ENCODE measurements around the gene GALNT15.

The GALNT15 gene

GRCh38 chr3:16233806-16234205, 59.3 kb downstream of the GALNT15 start:
- no peak for TF ChIP-seq TAF1 (IDR thresholded peaks at IDR 0.05; ENCODE audit: low read depth)
- TF ChIP-seq CREB1 (IDR thresholded peaks at IDR 0.05; ENCODE audit: low read depth): no peak
- no peak for TF ChIP-seq YY1 (IDR thresholded peaks at IDR 0.05; ENCODE audit: low read depth)
- TF ChIP-seq EP300 (IDR thresholded peaks at IDR 0.05; ENCODE audit: borderline replicate concordance): no peak
- no peak for TF ChIP-seq ZBTB7A (IDR thresholded peaks at IDR 0.05; ENCODE audit: low read depth)

- TF ChIP-seq MAX (IDR thresholded peaks at IDR 0.05) (no peak), FOXM1 (IDR thresholded peaks at IDR 0.05; ENCODE audit: borderline replicate concordance, low read depth) (no peak)
These were observed 59.8 kb downstream of the GALNT15 start for GRCh38 chr3:16234281-16234680.

GRCh38 chr3:16236030-16236639, 61.7 kb downstream of the GALNT15 start:
- TF ChIP-seq EP300 (IDR thresholded peaks at IDR 0.05; ENCODE audit: borderline replicate concordance): no peak
- TF ChIP-seq CEBPB (IDR thresholded peaks at IDR 0.05): no peak
- TF ChIP-seq YY1 (IDR thresholded peaks at IDR 0.05; ENCODE audit: low read depth): no peak
- no peak for TF ChIP-seq TCF12 (IDR thresholded peaks at IDR 0.05; ENCODE audit: low read depth)
- no peak for TF ChIP-seq TEAD4 (IDR thresholded peaks at IDR 0.05)
- TF ChIP-seq FOXM1 (IDR thresholded peaks at IDR 0.05; ENCODE audit: borderline replicate concordance, low read depth): no peak
- no peak for TF ChIP-seq MAX (IDR thresholded peaks at IDR 0.05)
- TF ChIP-seq TAF1 (IDR thresholded peaks at IDR 0.05; ENCODE audit: low read depth): no peak
- TF ChIP-seq NFIC (IDR thresholded peaks at IDR 0.05): no peak
- no peak for TF ChIP-seq CREB1 (IDR thresholded peaks at IDR 0.05; ENCODE audit: low read depth)
- no peak for TF ChIP-seq USF1 (IDR thresholded peaks at IDR 0.05)
- TF ChIP-seq RAD21 (IDR thresholded peaks at IDR 0.05; ENCODE audit: low read depth): no peak
- TF ChIP-seq ZBTB7A (IDR thresholded peaks at IDR 0.05; ENCODE audit: low read depth): no peak
- no peak for TF ChIP-seq EGR1 (IDR thresholded peaks at IDR 0.05)
- no peak for TF ChIP-seq REST (IDR thresholded peaks at IDR 0.05; ENCODE audit: low read depth)

- TF ChIP-seq TCF12 (IDR thresholded peaks at IDR 0.05; ENCODE audit: low read depth): no peak
- TF ChIP-seq CREB1 (IDR thresholded peaks at IDR 0.05; ENCODE audit: low read depth): no peak
- no peak for TF ChIP-seq FOXM1 (IDR thresholded peaks at IDR 0.05; ENCODE audit: borderline replicate concordance, low read depth)
- TF ChIP-seq TAF1 (IDR thresholded peaks at IDR 0.05; ENCODE audit: low read depth): no peak
- no peak for TF ChIP-seq TEAD4 (IDR thresholded peaks at IDR 0.05)
- TF ChIP-seq EP300 (IDR thresholded peaks at IDR 0.05; ENCODE audit: borderline replicate concordance): no peak
- TF ChIP-seq REST (IDR thresholded peaks at IDR 0.05; ENCODE audit: low read depth): no peak
- no peak for TF ChIP-seq USF1 (IDR thresholded peaks at IDR 0.05)
- no peak for TF ChIP-seq MAX (IDR thresholded peaks at IDR 0.05)
- no peak for TF ChIP-seq NFIC (IDR thresholded peaks at IDR 0.05)
- TF ChIP-seq YY1 (IDR thresholded peaks at IDR 0.05; ENCODE audit: low read depth): no peak
- TF ChIP-seq ZBTB7A (IDR thresholded peaks at IDR 0.05; ENCODE audit: low read depth): no peak
- TF ChIP-seq RAD21 (IDR thresholded peaks at IDR 0.05; ENCODE audit: low read depth): no peak
- no peak for TF ChIP-seq CEBPB (IDR thresholded peaks at IDR 0.05)
These were observed 62.4 kb downstream of the GALNT15 start for GRCh38 chr3:16236856-16237393.

GRCh38 chr3:16239086-16239770, 64.7 kb downstream of the GALNT15 start:
- TF ChIP-seq ZBTB7A (IDR thresholded peaks at IDR 0.05; ENCODE audit: low read depth) (no peak), NFIC (IDR thresholded peaks at IDR 0.05) (no peak), TCF12 (IDR thresholded peaks at IDR 0.05; ENCODE audit: low read depth) (no peak)

GRCh38 chr3:16239780-16240179, 65.3 kb downstream of the GALNT15 start:
- TF ChIP-seq REST (IDR thresholded peaks at IDR 0.05; ENCODE audit: low read depth) (no peak), NFIC (IDR thresholded peaks at IDR 0.05) (no peak), EGR1 (IDR thresholded peaks at IDR 0.05) (no peak), MAX (IDR thresholded peaks at IDR 0.05) (no peak), TCF12 (IDR thresholded peaks at IDR 0.05; ENCODE audit: low read depth) (no peak), CREB1 (IDR thresholded peaks at IDR 0.05; ENCODE audit: low read depth) (no peak), FOXM1 (IDR thresholded peaks at IDR 0.05; ENCODE audit: borderline replicate concordance, low read depth) (no peak), CEBPB (IDR thresholded peaks at IDR 0.05) (no peak), EP300 (IDR thresholded peaks at IDR 0.05; ENCODE audit: borderline replicate concordance) (no peak), ZBTB7A (IDR thresholded peaks at IDR 0.05; ENCODE audit: low read depth) (no peak)

Measured in Ishikawa (cell line).